Measurements from ENCODE around the gene KLF11.
A peak's percentile ranks its signal among the peaks of the same experiment; 100 is the strongest.

The KLF11 gene

GRCh38 chr2:10067330-10067729 lies 24.0 kb downstream of the KLF11 start:
- no peak for DNase-seq

DNA sequence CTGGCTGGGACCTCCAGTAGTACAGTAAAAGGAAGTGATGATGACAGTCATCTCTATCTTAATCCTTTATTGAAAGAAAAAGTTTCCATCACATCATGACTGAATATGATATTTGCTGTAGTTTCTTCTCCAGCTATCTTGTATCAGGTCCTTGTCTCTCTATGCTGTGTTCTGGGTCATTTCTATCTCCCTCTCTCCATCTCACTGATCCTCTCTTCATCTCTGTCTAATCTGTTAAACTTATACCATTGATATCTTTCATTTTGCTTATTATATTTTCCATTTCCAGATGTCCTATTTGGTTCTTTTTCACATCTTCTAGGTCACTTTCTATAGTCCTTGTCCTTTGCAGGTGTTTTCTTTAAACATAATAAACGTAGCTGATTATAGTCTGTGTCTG lies 24.5 kb downstream of the KLF11 start:
- DNase-seq, result no peak

GRCh38 chr2:10071176-10071575 lies 27.8 kb downstream of the KLF11 start:
- no peak for DNase-seq

GRCh38 chr2:10071595-10071994 lies 28.2 kb downstream of the KLF11 start:
- DNase-seq, result no peak

DNA sequence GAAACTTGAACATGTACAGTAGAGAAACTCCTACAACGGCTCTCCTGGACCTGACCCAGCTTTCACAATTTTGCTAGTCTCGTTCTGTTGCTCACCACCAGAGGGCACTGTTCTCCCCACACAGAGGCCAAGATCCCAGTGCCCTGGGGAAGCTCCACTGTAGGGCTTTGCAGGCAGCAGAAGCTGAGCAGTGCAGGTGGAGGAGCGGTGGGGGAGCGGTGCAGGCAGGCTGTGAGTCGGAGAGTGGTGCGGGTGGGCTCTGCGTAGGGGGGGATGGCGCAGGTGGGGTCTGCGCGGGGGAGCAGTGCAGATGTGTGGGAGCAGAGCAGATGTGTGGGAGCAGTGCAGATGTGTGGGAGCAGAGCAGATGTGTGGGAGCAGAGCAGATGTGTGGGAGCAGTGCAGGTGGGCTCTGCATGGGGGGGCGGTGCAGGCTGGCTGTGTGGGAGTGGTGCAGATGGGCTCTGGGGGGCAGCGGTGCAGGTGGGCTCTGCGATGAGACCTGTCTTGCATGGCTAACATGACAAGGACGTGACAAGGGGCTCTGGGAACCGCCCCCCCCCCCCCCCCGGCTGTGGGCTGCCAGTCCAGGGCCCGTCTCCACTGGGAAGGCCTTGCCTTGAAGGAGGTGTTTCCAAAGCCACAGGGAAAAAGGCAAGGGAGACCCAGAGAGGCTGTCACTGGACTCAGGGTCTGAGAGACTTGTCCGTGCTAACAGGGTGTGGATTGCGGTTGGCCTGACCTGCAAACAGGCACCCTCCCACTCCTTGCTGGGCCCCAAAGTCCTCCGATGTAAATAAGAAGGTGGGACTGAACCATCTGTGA lies 29.5 kb downstream of the KLF11 start:
- DNase-seq, result peak; percentile 43

- no peak for DNase-seq
Measured at GRCh38 chr2:10073706-10074105, 30.4 kb downstream of the KLF11 start.

GRCh38 chr2:10075101-10075500 lies 31.8 kb downstream of the KLF11 start:
- DNase-seq, result no peak

- no peak for DNase-seq
Measured at GRCh38 chr2:10075571-10076209, 32.3 kb downstream of the KLF11 start.

- DNase-seq, result no peak
Measured at GRCh38 chr2:10076511-10076910, 33.2 kb downstream of the KLF11 start.

DNA sequence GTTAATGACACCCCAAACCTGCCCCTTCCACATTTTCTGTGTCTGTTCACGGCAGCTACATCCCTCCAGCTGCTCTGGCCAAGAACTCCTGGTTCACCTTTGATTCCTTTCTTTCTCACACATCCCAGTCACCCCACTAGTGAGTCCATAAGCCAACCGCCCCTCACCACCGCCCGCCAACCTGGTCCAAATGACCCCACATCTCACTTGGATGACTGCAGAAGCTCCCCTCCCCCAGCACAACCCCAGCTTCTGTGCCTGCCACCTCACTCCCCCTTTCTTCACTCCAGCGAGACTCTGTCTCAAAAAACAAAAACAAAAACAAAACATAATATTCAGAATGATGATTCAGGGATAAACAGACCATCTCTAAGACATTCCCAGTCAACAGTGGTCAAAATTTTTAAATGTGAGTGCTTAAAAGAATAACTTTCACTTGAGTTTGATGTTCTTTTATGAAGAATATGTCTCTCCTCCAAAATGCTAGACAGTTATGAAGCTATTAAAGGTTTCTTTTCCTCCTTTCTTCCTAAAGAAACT lies 33.7 kb downstream of the KLF11 start:
- no peak for DNase-seq

DNA sequence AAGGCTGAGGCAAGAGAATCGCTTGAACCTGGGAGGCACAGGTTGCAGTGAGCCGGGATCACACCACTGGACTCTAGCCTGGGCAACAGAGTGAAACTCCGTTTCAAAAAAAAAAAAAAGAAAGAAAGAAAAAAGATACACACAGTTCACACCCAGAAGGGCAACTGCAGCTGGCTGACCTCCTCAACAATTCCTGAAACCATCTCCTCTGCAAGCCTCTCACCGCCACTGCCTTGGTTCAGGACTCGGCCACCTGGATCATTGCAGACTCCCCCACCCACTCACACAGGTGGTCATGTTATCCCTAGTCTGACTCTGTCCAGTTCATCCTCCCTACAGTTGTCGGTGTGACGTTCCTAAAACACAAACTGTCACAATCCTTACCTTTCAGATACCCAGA lies 34.7 kb downstream of the KLF11 start:
- DNase-seq, result no peak

GRCh38 chr2:10078704-10079265 lies 35.4 kb downstream of the KLF11 start:
- DNase-seq, result no peak

GRCh38 chr2:10079266-10079869 lies 36.0 kb downstream of the KLF11 start:
- no peak for DNase-seq

GRCh38 chr2:10079870-10080535 lies 36.7 kb downstream of the KLF11 start, which contains the start of gene CYS1:
CYS1 (minus strand) TSS chr2:10080411; CDS start chr2:10080223, 188 bp downstream.
- DNase-seq, result no peak

DNA sequence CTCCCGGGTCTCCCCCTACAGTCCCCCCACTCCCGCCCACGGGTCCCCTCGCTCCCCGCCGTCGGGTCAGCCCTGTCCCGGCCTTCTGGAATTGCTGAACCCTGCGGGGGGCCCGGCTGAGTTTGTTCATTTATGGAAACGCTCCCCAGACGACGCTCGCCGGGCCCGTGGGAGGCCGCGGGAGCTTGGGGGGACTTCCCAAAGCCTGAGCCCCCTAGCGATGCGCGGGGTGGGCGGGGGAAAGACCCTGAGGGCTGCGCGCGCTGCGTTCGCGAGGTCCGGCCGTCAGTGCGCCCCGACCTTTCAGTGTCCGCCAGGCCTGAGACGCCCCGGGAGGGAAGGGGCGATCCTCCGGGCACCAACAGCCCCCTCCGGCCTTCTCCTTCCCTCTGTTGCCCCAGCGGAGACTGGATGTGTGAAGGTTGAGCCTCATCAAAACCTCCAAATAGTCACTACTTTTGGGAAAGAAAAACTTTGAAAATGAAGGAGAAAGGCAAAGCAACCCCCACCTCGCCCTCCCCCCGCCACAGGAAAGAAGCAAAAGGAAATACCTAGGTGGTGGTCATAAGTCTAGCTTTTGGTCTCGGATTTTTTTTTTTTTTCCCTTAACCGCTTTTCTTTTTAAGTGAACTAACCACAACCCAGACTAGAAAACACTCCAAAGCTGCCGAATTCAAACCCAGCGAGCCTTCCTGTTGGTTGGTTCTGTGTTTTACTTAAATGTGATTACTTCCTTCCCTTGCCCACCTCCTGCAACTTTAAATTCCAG lies 37.4 kb downstream of the KLF11 start:
- DNase-seq, result no peak

- no peak for DNase-seq
Measured at GRCh38 chr2:10083046-10083445, 39.7 kb downstream of the KLF11 start.

DNA sequence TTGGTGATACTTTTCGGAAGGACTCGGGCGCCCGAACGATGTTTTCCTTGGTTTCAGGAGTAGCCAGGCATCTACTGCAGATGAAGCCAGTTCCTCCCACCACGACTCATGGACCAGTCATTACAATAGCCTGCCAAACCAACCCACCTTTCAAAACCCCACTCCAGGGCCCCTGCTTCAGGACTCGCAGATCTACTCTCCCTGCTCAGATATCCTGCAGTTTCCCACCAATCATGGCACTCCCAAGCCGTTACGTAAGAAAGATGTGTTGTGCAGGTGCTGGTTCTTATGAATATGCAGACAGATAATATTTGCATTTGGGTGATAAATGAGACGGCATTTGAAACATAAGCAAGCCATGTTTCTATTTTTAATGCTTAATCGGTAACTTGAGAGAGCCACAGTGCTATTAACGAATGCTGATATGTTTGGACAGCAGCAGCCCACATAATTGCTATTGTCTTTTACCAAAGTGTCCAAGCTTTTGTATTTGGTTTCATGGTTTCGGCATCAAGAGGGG lies 40.4 kb downstream of the KLF11 start:
- DNase-seq, result no peak

GRCh38 chr2:10084223-10084865 lies 41.0 kb downstream of the KLF11 start:
- no peak for DNase-seq

DNA sequence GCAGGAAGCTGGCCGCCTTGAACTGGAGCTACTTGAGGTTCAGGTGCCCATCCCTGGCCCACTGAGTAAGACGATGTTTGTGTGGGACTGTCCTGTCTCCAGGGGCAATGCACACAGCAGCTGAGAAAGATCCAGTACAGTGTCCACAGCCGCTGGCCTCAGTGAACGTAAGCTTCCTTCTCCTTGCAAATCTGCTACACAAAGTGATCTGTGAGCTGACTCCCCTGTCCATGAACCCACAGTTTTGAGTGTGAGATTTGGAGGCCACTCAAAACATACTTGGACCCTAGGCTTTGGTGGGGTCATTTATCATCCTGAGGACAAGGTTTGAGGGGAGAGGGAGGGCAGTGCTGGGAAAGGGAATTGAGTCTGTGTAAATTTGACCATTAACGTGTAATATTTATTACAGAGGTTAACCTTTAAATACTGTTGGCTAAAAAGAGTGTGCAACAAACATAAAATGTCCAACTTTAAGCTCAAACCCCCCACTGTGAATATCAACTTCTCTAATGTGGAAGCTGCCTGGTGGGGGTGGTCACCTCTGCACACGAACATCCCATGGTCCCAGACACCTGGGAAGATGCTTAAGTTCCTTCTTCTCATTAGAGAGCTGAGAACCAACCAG lies 41.8 kb downstream of the KLF11 start:
- no peak for DNase-seq

- DNase-seq, result no peak
Measured at GRCh38 chr2:10085668-10086059, 42.3 kb downstream of the KLF11 start.

DNA sequence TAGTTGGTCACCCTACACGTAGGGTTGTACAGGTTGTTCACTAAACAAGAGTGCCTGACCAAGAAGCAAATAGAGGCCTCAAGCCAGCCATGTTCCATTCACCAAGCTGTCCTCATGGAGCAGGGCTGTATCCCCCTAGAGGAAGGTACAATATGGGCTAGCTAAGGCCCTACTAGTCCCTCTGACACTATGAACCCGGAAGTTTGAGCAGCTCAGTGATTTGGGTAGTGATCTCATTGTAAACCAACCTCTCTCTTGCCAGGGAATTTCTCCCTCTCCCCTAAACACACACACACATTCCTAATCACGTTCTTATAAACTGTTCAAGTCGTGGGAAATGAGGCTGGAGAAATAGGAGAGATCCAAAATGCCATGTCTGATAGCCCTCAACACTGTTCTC lies 43.6 kb downstream of the KLF11 start:
- no peak for DNase-seq

All from GOT3 (cell line).